ENCODE results near the gene ABHD6. TPM values are rescaled to one million over a fixed set of nuclear protein-coding genes. Genes with fewer than 3 reads are reported as not detected.
"Not testable (repeated sequence)": the region's sequence is repeated elsewhere in the genome, so short reads cannot be mapped to it uniquely, and the experiment has no call there.

The ABHD6 gene
- total RNA-seq, 1 experiment from 2014 or later: 6.5 TPM

GRCh38 chr3:58200121-58200709 is 37.4 kb upstream of the ABHD6 start:
- H3K36me3 ChIP-seq (ENCODE audit: low read depth): no peaks in the 10 kb centered on the region
- no peaks in the 10 kb centered on the region for H3K79me2 ChIP-seq (ENCODE audit: low read depth)
- H3K4me2 ChIP-seq: no peak overlapping the region
- CTCF ChIA-PET: no interaction called here
- no TSS peak for BruUV-seq (replicated peaks)
- no peaks in the 10 kb centered on the region for H3K9me2 ChIP-seq (ENCODE audit: insufficient read depth)
- no peaks in the 10 kb centered on the region for H3K4me1 ChIP-seq (replicated peaks; ENCODE audit: insufficient read depth)
- H3K27me3 ChIP-seq (ENCODE audit: insufficient read depth, low read depth): no peaks in the 10 kb centered on the region
- no peak overlapping the region for H2AFZ ChIP-seq
- intact Hi-C loops (cut with micrococcal nuclease; ENCODE audit: unreplicated experiment): no loop called here
- no peak overlapping the region for H3K4me3 ChIP-seq
- H3K9me3 ChIP-seq (ENCODE audit: insufficient read depth, low read depth): no peaks in the 10 kb centered on the region
- no peak overlapping the region for H3K27ac ChIP-seq
- no peaks in the 10 kb centered on the region for H4K20me1 ChIP-seq (ENCODE audit: insufficient read depth)
- no peak for DNase-seq
- POLR2A ChIA-PET (ENCODE audit: unreplicated experiment): no interaction called here
- TF ChIP-seq CTCF (conservative IDR thresholded peaks at IDR 0.05) (no peak), EZH2 (IDR thresholded peaks at IDR 0.05; ENCODE audit: low read depth) (no peak)
- H3F3A ChIP-seq (ENCODE audit: insufficient read depth, low read depth): 0 out of 2 replicates have a peak, but pooled peaks cover 4% of the 10 kb centered on the region

GRCh38 chr3:58200846-58201355 is 36.7 kb upstream of the ABHD6 start:
- intact Hi-C loops (cut with micrococcal nuclease; ENCODE audit: unreplicated experiment): no loop called here
- no peaks in the 10 kb centered on the region for H3K9me2 ChIP-seq (ENCODE audit: insufficient read depth)
- H3K4me1 ChIP-seq (replicated peaks; ENCODE audit: insufficient read depth): peaks cover 4% of the 10 kb centered on the region
- CTCF ChIA-PET: interaction anchor here (0.6 kb wide), 1 partner anchor 43 kb away, joined by 5 read pairs; no protein-coding TSS in a partner anchor
- POLR2A ChIA-PET (ENCODE audit: unreplicated experiment): no interaction called here
- DNase-seq: no peak
- no TSS peak for BruUV-seq (replicated peaks)
- no peak overlapping the region for H3K4me2 ChIP-seq
- no peak overlapping the region for H2AFZ ChIP-seq
- no peaks in the 10 kb centered on the region for H3K79me2 ChIP-seq (ENCODE audit: low read depth)
- no peak for TF ChIP-seq CTCF (conservative IDR thresholded peaks at IDR 0.05)
- TF ChIP-seq EZH2 (IDR thresholded peaks at IDR 0.05; ENCODE audit: low read depth): no peak
- no peaks in the 10 kb centered on the region for H3K9me3 ChIP-seq (ENCODE audit: insufficient read depth, low read depth)
- no peaks in the 10 kb centered on the region for H3K27me3 ChIP-seq (ENCODE audit: insufficient read depth, low read depth)
- H3K4me3 ChIP-seq: no peak overlapping the region
- peaks cover 6% of the 10 kb centered on the region; the same call in 1 of the 2 replicates for H3F3A ChIP-seq (ENCODE audit: insufficient read depth, low read depth)
- no peak overlapping the region for H3K27ac ChIP-seq
- no peaks in the 10 kb centered on the region for H4K20me1 ChIP-seq (ENCODE audit: insufficient read depth)
- H3K36me3 ChIP-seq (ENCODE audit: low read depth): no peaks in the 10 kb centered on the region

- H3K27ac ChIP-seq; H3K4me2 ChIP-seq; H3K27me3 ChIP-seq (ENCODE audit: insufficient read depth, low read depth); DNase-seq; H3K9me3 ChIP-seq (ENCODE audit: insufficient read depth, low read depth); intact Hi-C loops (cut with micrococcal nuclease; ENCODE audit: unreplicated experiment); POLR2A ChIA-PET (ENCODE audit: unreplicated experiment); H3K4me3 ChIP-seq; H3K9me2 ChIP-seq (ENCODE audit: insufficient read depth); H3K36me3 ChIP-seq (ENCODE audit: low read depth); H3K4me1 ChIP-seq (replicated peaks; ENCODE audit: insufficient read depth); H2AFZ ChIP-seq; BruUV-seq (replicated peaks); H3K79me2 ChIP-seq (ENCODE audit: low read depth); H4K20me1 ChIP-seq (ENCODE audit: insufficient read depth): not testable (repeated sequence)
- H3F3A ChIP-seq (ENCODE audit: insufficient read depth, low read depth): peaks cover 11% of the 10 kb centered on the region
- CTCF ChIA-PET: interaction anchor here (0.6 kb wide), 1 partner anchor 44 kb away, joined by 5 read pairs; no protein-coding TSS in a partner anchor
Observed at GRCh38 chr3:58201451-58201850, 36.1 kb upstream of the ABHD6 start.

GRCh38 chr3:58202917-58203360 is 34.7 kb upstream of the ABHD6 start:
- no peaks in the 10 kb centered on the region for H3K79me2 ChIP-seq (ENCODE audit: low read depth)
- ChIA-PET POLR2A (ENCODE audit: unreplicated experiment) (no interaction called here), CTCF (no interaction called here)
- H4K20me1 ChIP-seq (ENCODE audit: insufficient read depth): no peaks in the 10 kb centered on the region
- H3K27me3 ChIP-seq (ENCODE audit: insufficient read depth, low read depth): no peaks in the 10 kb centered on the region
- no peak overlapping the region for H3K4me2 ChIP-seq
- TF ChIP-seq EZH2 (IDR thresholded peaks at IDR 0.05; ENCODE audit: low read depth): no peak
- TF ChIP-seq CTCF (conservative IDR thresholded peaks at IDR 0.05): no peak
- H3K4me3 ChIP-seq: no peak overlapping the region
- no TSS peak for BruUV-seq (replicated peaks)
- H3K9me3 ChIP-seq (ENCODE audit: insufficient read depth, low read depth): no peaks in the 10 kb centered on the region
- no peak overlapping the region for H2AFZ ChIP-seq
- H3K4me1 ChIP-seq (replicated peaks; ENCODE audit: insufficient read depth): peaks cover 17% of the 10 kb centered on the region
- no peaks in the 10 kb centered on the region for H3K36me3 ChIP-seq (ENCODE audit: low read depth)
- H3F3A ChIP-seq (ENCODE audit: insufficient read depth, low read depth): peaks cover 18% of the 10 kb centered on the region
- H3K9me2 ChIP-seq (ENCODE audit: insufficient read depth): no peaks in the 10 kb centered on the region
- no peak for DNase-seq
- intact Hi-C loops (cut with micrococcal nuclease; ENCODE audit: unreplicated experiment): no loop called here
- no peak overlapping the region for H3K27ac ChIP-seq
